DND-41 (cell line): ENCODE results near the gene DPP6.
A peak's percentile ranks its signal among the peaks of the same experiment; 100 is the strongest.

Experiments
- ATAC-seq: fragments of 200-7000 bp; cut with Tn5 transposase; 3 replicates; pipeline ENCODE4 v1.9.1; 2021; ENCODE audit warnings: low read depth; ENCODE audit not compliant: insufficient read depth
- DNase-seq: peaks from one replicate; pipeline ENCODE4 v3.0.0-alpha.2; 2020
- H2AFZ ChIP-seq: 2 replicates; pipeline ENCODE4 v1.6.0; 2012; ENCODE audit warnings: low read depth, low read length
- H3K27ac ChIP-seq: 2 replicates; pipeline ENCODE4 v1.5.1; 2012; ENCODE audit warnings: low read length, inconsistent platforms
- H3K27me3 ChIP-seq: fragments of 200-600 bp; sonication (generic); 2 replicates; pipeline ENCODE4 v1.6.0; 2012; ENCODE audit warnings: low read length, mild to moderate bottlenecking, inconsistent platforms; ENCODE audit not compliant: insufficient read depth, poor library complexity
- H3K36me3 ChIP-seq: 2 replicates; pipeline ENCODE4 v1.5.1; 2012; ENCODE audit warnings: low read length, inconsistent platforms; ENCODE audit not compliant: insufficient read depth
- H3K4me1 ChIP-seq: 2 replicates; pipeline ENCODE4 v1.5.1; 2012; ENCODE audit warnings: mild to moderate bottlenecking, low read length; ENCODE audit not compliant: insufficient read depth
- H3K4me2 ChIP-seq: 2 replicates; pipeline ENCODE4 v1.6.0; 2012; ENCODE audit warnings: mild to moderate bottlenecking, moderate library complexity, low read length, inconsistent platforms; ENCODE audit not compliant: insufficient read depth
- H3K4me3 ChIP-seq, 2 experiments: fragments of 200-600 bp in 1 of 2; shearing (Covaris generic) in 1 of 2; 2 replicates each; pipeline ENCODE4 v1.5.1; 2012 to 2016; ENCODE audit warnings: inconsistent platforms in 2 of 2, low read length in 2 of 2, mild to moderate bottlenecking in 2 of 2, low read depth in 1 of 2, moderate library complexity in 1 of 2
- H3K79me2 ChIP-seq: 2 replicates; pipeline ENCODE4 v1.6.0; 2012; ENCODE audit warnings: low read length, inconsistent platforms; ENCODE audit not compliant: insufficient read depth
- H3K9ac ChIP-seq: 2 replicates; pipeline ENCODE4 v1.6.0; 2012; ENCODE audit warnings: low read depth, mild to moderate bottlenecking, inconsistent platforms, low read length, moderate library complexity
- H3K9me3 ChIP-seq: 2 replicates; pipeline ENCODE4 v1.5.1; 2012; ENCODE audit warnings: low read length, moderate library complexity, mild to moderate bottlenecking, inconsistent platforms; ENCODE audit not compliant: insufficient read depth, severe bottlenecking
- H4K20me1 ChIP-seq: 2 replicates; pipeline ENCODE4 v1.6.0; 2012; ENCODE audit warnings: low read length; ENCODE audit not compliant: insufficient read depth
- EZH2 ChIP-seq: IDR thresholded peaks from 3 replicates; pipeline ENCODE4 v1.6.1; 2012; ENCODE audit warnings: borderline replicate concordance, low read depth, mild to moderate bottlenecking, moderate library complexity, low read length, inconsistent platforms; ENCODE audit not compliant: severe bottlenecking
- TF ChIP-seq, protein P1 (sequence below): IDR thresholded peaks from 2 replicates; pipeline ENCODE4 v1.5.1; 2012; ENCODE audit warnings: borderline replicate concordance, low read length, moderate library complexity, mild to moderate bottlenecking; ENCODE audit not compliant: poor library complexity, severe bottlenecking; ENCODE audit errors: extremely low read depth

Gene DPP6

DNA sequence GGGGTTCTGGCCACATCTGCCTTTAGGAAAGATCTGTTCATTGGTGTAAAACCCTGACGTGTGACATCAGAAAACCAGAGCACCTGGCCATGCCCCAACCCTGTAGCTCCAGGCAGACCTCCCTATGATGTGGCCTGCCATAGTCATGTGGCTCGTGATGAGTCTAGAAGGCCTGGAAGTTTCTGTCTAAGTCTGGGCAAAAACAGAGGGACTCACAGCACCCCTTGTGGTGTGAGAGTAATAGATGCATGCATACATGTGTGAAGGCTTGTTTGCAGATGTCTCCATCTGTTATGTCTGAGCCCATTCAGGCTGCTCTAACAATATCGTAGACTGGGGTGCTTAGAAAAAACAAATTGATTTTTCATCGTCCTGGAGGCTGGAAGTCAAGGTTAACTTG, 641.5 kb downstream of the DPP6 start:
- Histone ChIP-seq H3K4me1 (no peaks in the 10 kb centered on the region), H4K20me1 (no peaks in the 10 kb centered on the region), H3K9me3 (no peaks in the 10 kb centered on the region), H3K79me2 (no peaks in the 10 kb centered on the region), H3K36me3 (no peaks in the 10 kb centered on the region), H3K4me2 (no peak overlapping the region), H3K4me3 (no peak overlapping the region), H3K9ac (no peak overlapping the region), H3K27ac (no peak overlapping the region), H2AFZ (no peak overlapping the region), H3K27me3 (no peaks in the 10 kb centered on the region)
- ATAC-seq (peak; percentile 44; the same call in 1 of the 3 replicates), DNase-seq (no peak)
- TF ChIP-seq EZH2, result no peak
- TF ChIP-seq, protein P1, sequence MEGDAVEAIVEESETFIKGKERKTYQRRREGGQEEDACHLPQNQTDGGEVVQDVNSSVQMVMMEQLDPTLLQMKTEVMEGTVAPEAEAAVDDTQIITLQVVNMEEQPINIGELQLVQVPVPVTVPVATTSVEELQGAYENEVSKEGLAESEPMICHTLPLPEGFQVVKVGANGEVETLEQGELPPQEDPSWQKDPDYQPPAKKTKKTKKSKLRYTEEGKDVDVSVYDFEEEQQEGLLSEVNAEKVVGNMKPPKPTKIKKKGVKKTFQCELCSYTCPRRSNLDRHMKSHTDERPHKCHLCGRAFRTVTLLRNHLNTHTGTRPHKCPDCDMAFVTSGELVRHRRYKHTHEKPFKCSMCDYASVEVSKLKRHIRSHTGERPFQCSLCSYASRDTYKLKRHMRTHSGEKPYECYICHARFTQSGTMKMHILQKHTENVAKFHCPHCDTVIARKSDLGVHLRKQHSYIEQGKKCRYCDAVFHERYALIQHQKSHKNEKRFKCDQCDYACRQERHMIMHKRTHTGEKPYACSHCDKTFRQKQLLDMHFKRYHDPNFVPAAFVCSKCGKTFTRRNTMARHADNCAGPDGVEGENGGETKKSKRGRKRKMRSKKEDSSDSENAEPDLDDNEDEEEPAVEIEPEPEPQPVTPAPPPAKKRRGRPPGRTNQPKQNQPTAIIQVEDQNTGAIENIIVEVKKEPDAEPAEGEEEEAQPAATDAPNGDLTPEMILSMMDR, result peak; percentile 15

DNA sequence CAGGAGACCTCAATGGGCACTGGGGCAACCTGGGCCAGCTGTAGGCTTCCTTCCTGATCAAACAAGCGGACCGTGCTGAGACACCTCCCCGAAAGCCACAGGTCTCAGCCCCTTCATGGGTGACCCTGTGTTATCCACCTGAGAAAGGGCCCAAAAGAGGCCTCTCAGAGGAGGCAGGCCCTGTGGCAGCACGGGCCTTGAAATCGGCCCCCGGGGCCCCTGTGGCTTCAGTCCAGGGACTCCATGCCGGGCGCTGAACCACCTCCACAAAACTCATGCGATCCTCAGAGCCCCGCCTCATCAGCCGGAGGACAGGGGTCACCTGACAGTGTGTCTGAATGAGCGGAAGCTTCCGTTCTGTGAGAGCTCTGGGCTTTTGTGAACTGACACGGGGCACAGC, 643.6 kb downstream of the DPP6 start:
- Histone ChIP-seq H2AFZ (no peak overlapping the region), H3K36me3 (no peaks in the 10 kb centered on the region), H4K20me1 (no peaks in the 10 kb centered on the region), H3K4me1 (no peaks in the 10 kb centered on the region), H3K4me3 (no peak overlapping the region), H3K27me3 (no peaks in the 10 kb centered on the region), H3K79me2 (no peaks in the 10 kb centered on the region), H3K9ac (no peak overlapping the region), H3K27ac (no peak overlapping the region), H3K4me2 (no peak overlapping the region), H3K9me3 (no peaks in the 10 kb centered on the region)
- TF ChIP-seq, protein P1, result no peak
- no peak for TF ChIP-seq EZH2
- no peak for ATAC-seq
- no peak for DNase-seq

DNA sequence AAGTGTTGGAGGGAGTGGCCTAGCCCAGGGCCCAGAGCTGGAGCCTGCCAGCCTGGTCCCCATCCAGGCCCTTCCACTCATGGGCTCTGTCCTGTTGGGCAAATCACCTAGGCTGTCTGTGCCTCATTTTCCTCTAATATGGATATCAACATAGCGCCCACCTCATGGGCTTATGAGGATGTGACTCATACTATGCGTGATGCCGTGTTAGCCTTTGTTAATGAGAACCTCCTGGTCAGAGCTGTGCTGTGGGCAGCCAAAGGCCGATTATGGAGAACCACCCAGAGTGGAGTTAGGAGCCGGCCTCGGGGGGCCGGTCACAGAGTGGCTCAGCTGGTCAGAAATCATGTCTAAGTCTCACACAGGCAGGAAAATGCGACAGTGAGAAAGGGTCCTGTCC, 644.4 kb downstream of the DPP6 start:
- H3K27me3 ChIP-seq, result no peaks in the 10 kb centered on the region
- H3K36me3 ChIP-seq, result no peaks in the 10 kb centered on the region
- DNase-seq (no peak), ATAC-seq (no peak)
- no peaks in the 10 kb centered on the region for H4K20me1 ChIP-seq
- H3K79me2 ChIP-seq, result no peaks in the 10 kb centered on the region
- TF ChIP-seq, protein P1, result no peak
- no peak for TF ChIP-seq EZH2
- no peak overlapping the region for H3K9ac ChIP-seq
- H3K4me1 ChIP-seq, result no peaks in the 10 kb centered on the region
- H3K4me3 ChIP-seq, result no peak overlapping the region
- H3K27ac ChIP-seq, result no peak overlapping the region
- H2AFZ ChIP-seq, result no peak overlapping the region
- no peak overlapping the region for H3K4me2 ChIP-seq
- H3K9me3 ChIP-seq, result no peaks in the 10 kb centered on the region

GRCh38 chr7:154698726-154699291, 646.6 kb downstream of the DPP6 start:
- Histone ChIP-seq H4K20me1 (no peaks in the 10 kb centered on the region), H3K4me1 (no peaks in the 10 kb centered on the region), H3K9ac (no peak overlapping the region), H3K4me3 (no peak overlapping the region), H2AFZ (peak overlapping the region; percentile 49), H3K4me2 (no peak overlapping the region), H3K9me3 (no peaks in the 10 kb centered on the region), H3K79me2 (no peaks in the 10 kb centered on the region), H3K27ac (no peak overlapping the region), H3K27me3 (no peaks in the 10 kb centered on the region), H3K36me3 (no peaks in the 10 kb centered on the region)
- DNase-seq, result no peak
- ATAC-seq, result no peak
- TF ChIP-seq EZH2, result no peak
- TF ChIP-seq, protein P1, result peak; percentile 65
